Ovary (tissue), 9 donors: ENCODE results near the gene IFI30. TPM values are rescaled to one million over a fixed set of nuclear protein-coding genes. Genes with fewer than 3 reads are reported as not detected.

Experiments used
- DNase-seq, 5 donors: peaks; one replicate each; pipeline ENCODE4 v3.0.0-alpha.2; 2019 to 2020
- H3K27ac ChIP-seq, 2 donors: fragments of 200-600 bp; one replicate each; pipeline versions ENCODE4 v1.5.1 to v1.8.0; 2019 to 2022
- H3K27me3 ChIP-seq: fragments of 200-600 bp; one replicate; pipeline ENCODE4 v1.8.0; 2022
- H3K36me3 ChIP-seq: fragments of 200-600 bp; sonication (generic); one replicate; pipeline ENCODE4 v1.5.1; 2019
- H3K4me1 ChIP-seq: one replicate; pipeline ENCODE4 v1.8.1; 2013; ENCODE audit warnings: mild to moderate bottlenecking, moderate library complexity; ENCODE audit not compliant: insufficient read depth
- H3K4me3 ChIP-seq: fragments of 200-600 bp; sonication (generic); one replicate; pipeline ENCODE4 v1.5.1; 2017
- H3K9me3 ChIP-seq, 2 donors: fragments of 200-600 bp in 1 of 2; sonication (generic) in 1 of 2; one replicate each; pipeline versions ENCODE4 v1.5.1 to v1.8.1; 2013 to 2019; ENCODE audit warnings: mild to moderate bottlenecking in 1 of 2, moderate library complexity in 1 of 2
- EP300 ChIP-seq: sonication (generic); formaldehyde crosslinking; IDR thresholded peaks from one replicate; pipeline ENCODE4 v1.6.1; 2017; ENCODE audit warnings: antibody characterized with exemption
- POLR2A ChIP-seq: fragments of 450-650 bp; IDR thresholded peaks from one replicate; pipeline ENCODE4 v1.6.1; 2017; ENCODE audit warnings: antibody characterized with exemption, mild to moderate bottlenecking, moderate library complexity
- WGBS, 3 donors: extraction: QIAGEN DNeasy Blood & Tissue Kit in 1 of 3; methylation state at CpG; one replicate each; pipeline versions ENCODE4 v1.1.5 to v1.1.7; 2013 to 2017; 5-methylcytosine and 5-hydroxymethylcytosine counted together
- intact Hi-C, 4 donors: fragments of 100-400 bp; cut with DNase I; formaldehyde crosslinking; loops; one replicate each; pipeline versions ENCODE4 v1.11.0 to v1.15.1; 2022 to 2023
- polyA plus RNA-seq, 2 donors: library from polyadenylated mRNA; stranded (reverse); fragments of 200-250 nt in 1 of 2; fragments of 350-450 nt in 1 of 2; fragmentation: Illumina TruSeq in 1 of 2; extraction: RNeasy Lipid Tissue Mini Kit (QIAGEN cat#74804) in 1 of 2; gene quantifications; one replicate each; pipeline ENCODE4 v1.2.3, GENCODE V29; 2013 to 2014
- total RNA-seq, 7 donors: library from RNA; depleted of rRNA in 2 of 7; stranded (reverse); fragments of >200 nt in 2 of 7; fragmentation: NEBNext Ultra II Directional in 3 of 7; extraction: Animal tissue kit (Norgen Biotek cat#: 25700) in 3 of 7; gene quantifications; one replicate each; pipeline versions ENCODE4 v1.1.0 to v1.2.4, GENCODE V29; 2016 to 2023
- TF ChIP-seq, protein P1 (sequence below), 3 donors: fragments of 450-650 bp in 2 of 3; fragments of 200-600 bp in 1 of 3; IDR thresholded peaks; one replicate each; pipeline versions ENCODE4 v1.5.1 to v1.8.0; 2016 to 2022; ENCODE audit warnings: antibody characterized with exemption in 3 of 3, mild to moderate bottlenecking in 1 of 3
- donor health status: DM: no; HTN: no; CAD: no; lungs with moderate emphysema.
- donor health status: DM: no; HTN: no; CAD: no.
- donor health status: Bipolar disorder and iron deficiency.
- donor health status: DM: yes; HTN: yes; CAD: no.
- donor health status: DM: no; HTN: no; CAD: no.
- donor health status: DM: yes; HTN: yes; CAD: no.

Gene IFI30
- total and polyA plus RNA-seq, 9 donors, result 10.1 to 70.9 (median 21.8) TPM

GRCh38 chr19:18211683-18212082 is 38.1 kb downstream of the IFI30 start:
- H3K27ac ChIP-seq, result no peak overlapping the region
- H3K27me3 ChIP-seq, result no peaks in the 10 kb centered on the region
- 83 to 85% (median 83%) methylated on average over 14 of the region's 14 CpGs for WGBS, 3 donors
- intact Hi-C loops, result loop anchor here in 2 of 4 donors (5.0 to 10.0 kb wide), 2 partner anchors 36 to 53 kb away; no protein-coding TSS in a partner anchor
- TF ChIP-seq, protein P1, sequence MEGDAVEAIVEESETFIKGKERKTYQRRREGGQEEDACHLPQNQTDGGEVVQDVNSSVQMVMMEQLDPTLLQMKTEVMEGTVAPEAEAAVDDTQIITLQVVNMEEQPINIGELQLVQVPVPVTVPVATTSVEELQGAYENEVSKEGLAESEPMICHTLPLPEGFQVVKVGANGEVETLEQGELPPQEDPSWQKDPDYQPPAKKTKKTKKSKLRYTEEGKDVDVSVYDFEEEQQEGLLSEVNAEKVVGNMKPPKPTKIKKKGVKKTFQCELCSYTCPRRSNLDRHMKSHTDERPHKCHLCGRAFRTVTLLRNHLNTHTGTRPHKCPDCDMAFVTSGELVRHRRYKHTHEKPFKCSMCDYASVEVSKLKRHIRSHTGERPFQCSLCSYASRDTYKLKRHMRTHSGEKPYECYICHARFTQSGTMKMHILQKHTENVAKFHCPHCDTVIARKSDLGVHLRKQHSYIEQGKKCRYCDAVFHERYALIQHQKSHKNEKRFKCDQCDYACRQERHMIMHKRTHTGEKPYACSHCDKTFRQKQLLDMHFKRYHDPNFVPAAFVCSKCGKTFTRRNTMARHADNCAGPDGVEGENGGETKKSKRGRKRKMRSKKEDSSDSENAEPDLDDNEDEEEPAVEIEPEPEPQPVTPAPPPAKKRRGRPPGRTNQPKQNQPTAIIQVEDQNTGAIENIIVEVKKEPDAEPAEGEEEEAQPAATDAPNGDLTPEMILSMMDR (IDR thresholded peaks at IDR 0.05), result no peak
- TF ChIP-seq POLR2A (no peak), EP300 (no peak)
- H3K36me3 ChIP-seq, result no peaks in the 10 kb centered on the region
- DNase-seq, result no peak
- no peaks in the 10 kb centered on the region for H3K9me3 ChIP-seq
- H3K4me3 ChIP-seq, result no peak overlapping the region
- no peaks in the 10 kb centered on the region for H3K4me1 ChIP-seq

GRCh38 chr19:18214779-18215433 is 41.3 kb downstream of the IFI30 start:
- H3K36me3 ChIP-seq, result no peaks in the 10 kb centered on the region
- no peaks in the 10 kb centered on the region for H3K4me1 ChIP-seq
- H3K9me3 ChIP-seq, result no peaks in the 10 kb centered on the region
- DNase-seq, result no peak
- H3K27me3 ChIP-seq, result no peaks in the 10 kb centered on the region
- H3K27ac ChIP-seq, result no peak overlapping the region
- 53 to 60% (median 53%) methylated on average over 7 of the region's 7 CpGs for WGBS, 3 donors
- TF ChIP-seq, protein P1 (IDR thresholded peaks at IDR 0.05), result no peak
- no peak overlapping the region for H3K4me3 ChIP-seq
- intact Hi-C loops, result loop anchor here in 2 of 4 donors (5.0 to 10.0 kb wide), 2 partner anchors 32 to 50 kb away; no protein-coding TSS in a partner anchor

GRCh38 chr19:18216789-18217188 is 43.2 kb downstream of the IFI30 start:
- Histone ChIP-seq H3K36me3 (no peaks in the 10 kb centered on the region), H3K27ac (no peak overlapping the region), H3K9me3 (no peaks in the 10 kb centered on the region), H3K4me1 (no peaks in the 10 kb centered on the region), H3K4me3 (no peak overlapping the region), H3K27me3 (no peaks in the 10 kb centered on the region)
- 91 to 97% (median 92%) methylated on average over 8 of the region's 8 CpGs for WGBS, 3 donors
- intact Hi-C loops, result loop anchor here in 1 of 4 donors (10.0 kb wide), 1 partner anchor 48 kb away; no protein-coding TSS in a partner anchor
- no peak for TF ChIP-seq POLR2A
- no peak for TF ChIP-seq EP300
- TF ChIP-seq, protein P1 (IDR thresholded peaks at IDR 0.05), result no peak
- no peak for DNase-seq

DNA sequence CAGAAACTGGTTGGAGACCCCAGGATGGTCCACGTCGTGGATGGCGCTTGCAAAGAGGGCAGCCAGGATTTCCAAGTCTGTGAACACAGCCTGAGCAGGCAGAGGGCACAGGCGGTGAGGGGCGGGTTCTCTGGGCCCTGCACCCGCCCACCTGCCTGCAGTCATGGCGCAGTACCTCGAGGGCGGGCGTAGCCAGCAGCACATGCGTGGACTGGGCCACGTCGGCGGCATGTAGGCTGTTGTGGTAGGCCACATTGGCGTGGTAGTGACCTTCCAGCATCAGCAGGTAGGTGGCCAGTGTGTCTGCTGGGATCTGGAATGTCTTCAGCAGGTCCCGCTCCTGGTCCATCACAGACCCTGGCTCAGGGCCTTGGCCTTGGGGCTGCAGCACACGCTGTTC is 44.5 kb downstream of the IFI30 start:
- Histone ChIP-seq H3K4me1 (no peaks in the 10 kb centered on the region), H3K4me3 (no peak overlapping the region), H3K36me3 (no peaks in the 10 kb centered on the region), H3K27ac (no peak overlapping the region), H3K27me3 (no peaks in the 10 kb centered on the region), H3K9me3 (no peaks in the 10 kb centered on the region)
- no peak for DNase-seq
- TF ChIP-seq POLR2A (no peak), EP300 (no peak)
- TF ChIP-seq, protein P1 (IDR thresholded peaks at IDR 0.05), result no peak
- intact Hi-C loops, result loop anchor here in 1 of 4 donors (10.0 kb wide), 1 partner anchor 47 kb away; no protein-coding TSS in a partner anchor
- WGBS, 3 donors, result 79 to 83% (median 81%) methylated on average over 17 of the region's 17 CpGs
